GM19240 (cell line): ENCODE measurements around the gene ETV5.

Experiments
- DNase-seq: peaks from one replicate; pipeline ENCODE4 v3.0.0; 2011; ENCODE audit warnings: low spot score; ENCODE audit not compliant: insufficient read length

The ETV5 gene

GRCh38 chr3:186124592-186124991, 15.7 kb upstream of the ETV5 start:
- no peak for DNase-seq

GRCh38 chr3:186123012-186123411, 14.1 kb upstream of the ETV5 start:
- no peak for DNase-seq

GRCh38 chr3:186121968-186122367, 13.1 kb upstream of the ETV5 start:
- DNase-seq = no peak

GRCh38 chr3:186121278-186121677, 12.4 kb upstream of the ETV5 start:
- no peak for DNase-seq

GRCh38 chr3:186119499-186119898, 10.6 kb upstream of the ETV5 start:
- DNase-seq = no peak

- no peak for DNase-seq
These were observed 9.8 kb upstream of the ETV5 start for GRCh38 chr3:186118692-186119091.

- no peak for DNase-seq
These were observed 8.7 kb upstream of the ETV5 start for GRCh38 chr3:186117521-186118134.

GRCh38 chr3:186115239-186115996, 6.5 kb upstream of the ETV5 start:
- DNase-seq = no peak

- DNase-seq = no peak
These were observed 2.4 kb upstream of the ETV5 start for GRCh38 chr3:186110975-186111974.

GRCh38 chr3:186109897-186110803, 1.3 kb upstream of the ETV5 start:
- DNase-seq = no peak

- no peak for DNase-seq
These were observed 566 bp downstream of the ETV5 start for GRCh38 chr3:186108106-186108940.

- peak; percentile 48 for DNase-seq
These were observed 1.4 kb downstream of the ETV5 start for GRCh38 chr3:186107215-186108105.

- DNase-seq = no peak
These were observed 3.3 kb downstream of the ETV5 start for GRCh38 chr3:186105543-186105942.

GRCh38 chr3:186102687-186103086, 6.2 kb downstream of the ETV5 start:
- DNase-seq = no peak

- no peak for DNase-seq
These were observed 8.5 kb downstream of the ETV5 start for GRCh38 chr3:186100398-186100797.

GRCh38 chr3:186099178-186099577, 9.7 kb downstream of the ETV5 start:
- no peak for DNase-seq

- DNase-seq = no peak
These were observed 10.1 kb downstream of the ETV5 start for GRCh38 chr3:186098740-186099139.

GRCh38 chr3:186097663-186098451, 11.0 kb downstream of the ETV5 start:
- no peak for DNase-seq
